SK-N-SH (cell line): ENCODE results near the gene DENND1A. TPM values are rescaled to one million over a fixed set of nuclear protein-coding genes. Genes with fewer than 3 reads are reported as not detected.

ENCODE experiments used
- CTCF ChIA-PET: fragments of 300-600, 350-600 bp; formaldehyde crosslinking; extraction: SDS; loops from one replicate; lab custom pipeline; 2021; lab: Yijun Ruan, JAX
- POLR2A ChIA-PET: fragments of 350-600 bp; sonication (Branson Sonifier 250); formaldehyde crosslinking; extraction: SDS; loops from one replicate; lab custom pipeline; 2020; ENCODE audit warnings: antibody characterized with exemption, inconsistent platforms; lab: Yijun Ruan, JAX
- DNase-seq: peaks from one replicate; pipeline ENCODE4 v3.0.0; 2012
- H2AFZ ChIP-seq: fragments of 200-600 bp; sonication (generic); 2 replicates; pipeline ENCODE4 v1.8.1; 2016; ENCODE audit warnings: antibody characterized with exemption, mild to moderate bottlenecking, low read depth
- H3F3A ChIP-seq: fragments of 200-600 bp; sonication (generic); replicated peaks from 2 replicates; pipeline ENCODE3; 2016; ENCODE audit warnings: antibody characterized with exemption, mild to moderate bottlenecking; ENCODE audit not compliant: insufficient read depth
- H3K27ac ChIP-seq, 2 experiments: fragments of 200-500 bp in 1 of 2; fragments of 200-600 bp in 1 of 2; sonication (Bioruptor generic) in 1 of 2; sonication (generic), shearing (Covaris generic) in 1 of 2; 2 replicates each; pipeline versions ENCODE4 v1.5.1 to v1.6.1; 2014 to 2016; ENCODE audit warnings: low read depth in 2 of 2, inconsistent platforms in 1 of 2, low read length in 1 of 2, mild to moderate bottlenecking in 1 of 2, mixed read lengths in 1 of 2
- H3K27me3 ChIP-seq: fragments of 200-600 bp; sonication (generic), shearing (Covaris generic); 2 replicates; pipeline ENCODE4 v1.6.1; 2016; ENCODE audit warnings: mixed run types; ENCODE audit not compliant: insufficient read depth
- H3K36me3 ChIP-seq, 2 experiments: fragments of 200-500 bp in 1 of 2; fragments of 200-600 bp in 1 of 2; sonication (Bioruptor generic) in 1 of 2; sonication (generic) in 1 of 2; replicated peaks in 1 of 2; 2 replicates each; pipeline versions ENCODE3 to v1.5.1; 2014 to 2016; ENCODE audit warnings: low read length in 1 of 2, mild to moderate bottlenecking in 1 of 2; ENCODE audit not compliant: insufficient read depth in 2 of 2, control insufficient read depth in 1 of 2
- H3K4me1 ChIP-seq, 2 experiments: fragments of 200-500 bp in 1 of 2; fragments of 200-600 bp in 1 of 2; sonication (Bioruptor generic) in 1 of 2; sonication (generic), shearing (Covaris generic) in 1 of 2; 2 replicates each; pipeline versions ENCODE4 v1.5.1 to v1.6.1; 2014 to 2016; ENCODE audit warnings: low read depth in 1 of 2, low read length in 1 of 2, mixed run types in 1 of 2; ENCODE audit not compliant: insufficient read depth in 2 of 2, control insufficient read depth in 1 of 2
- H3K4me2 ChIP-seq: fragments of 200-600 bp; sonication (generic), shearing (Covaris generic); 2 replicates; pipeline ENCODE4 v1.6.1; 2017; ENCODE audit warnings: mixed run types
- H3K4me3 ChIP-seq, 2 experiments: fragments of 200-500 bp in 1 of 2; fragments of 200-600 bp in 1 of 2; sonication (Bioruptor generic) in 1 of 2; sonication (generic), shearing (Covaris generic) in 1 of 2; 2 replicates each; pipeline versions ENCODE4 v1.5.1 to v1.8.1; 2014 to 2016; ENCODE audit warnings: low read depth in 2 of 2, inconsistent platforms in 1 of 2, low read length in 1 of 2, mild to moderate bottlenecking in 1 of 2, mixed read lengths in 1 of 2, moderate library complexity in 1 of 2
- H3K79me2 ChIP-seq: fragments of 200-600 bp; sonication (generic); 2 replicates; pipeline ENCODE4 v1.8.1; 2017; ENCODE audit warnings: mild to moderate bottlenecking; ENCODE audit not compliant: insufficient read depth
- H3K9ac ChIP-seq: fragments of 200-600 bp; sonication (generic); 2 replicates; pipeline ENCODE4 v1.6.1; 2017; ENCODE audit warnings: mixed run types
- H3K9me2 ChIP-seq: fragments of 200-600 bp; sonication (generic); 2 replicates; pipeline ENCODE4 v1.6.1; 2017; ENCODE audit warnings: mixed run types
- H3K9me3 ChIP-seq: fragments of 200-600 bp; sonication (generic); 2 replicates; pipeline ENCODE4 v1.6.1; 2017; ENCODE audit warnings: mixed run types, mild to moderate bottlenecking, moderate library complexity
- H4K20me1 ChIP-seq: fragments of 200-600 bp; sonication (generic); 2 replicates; pipeline ENCODE4 v1.6.1; 2017; ENCODE audit warnings: mild to moderate bottlenecking, mixed run types; ENCODE audit not compliant: insufficient read depth
- EZH2phosphoT487 ChIP-seq: fragments of 200-600 bp; sonication (generic); IDR thresholded peaks from 2 replicates; pipeline ENCODE4 v1.6.1; 2017; ENCODE audit warnings: low read depth, mixed run types, mild to moderate bottlenecking, antibody characterized with exemption, moderate library complexity, borderline replicate concordance
- FOSL2 ChIP-seq: IDR thresholded peaks from 2 replicates; pipeline ENCODE4 v1.4.0; 2012; ENCODE audit warnings: low read depth, mild to moderate bottlenecking, moderate library complexity, borderline replicate concordance
- FOXJ3 ChIP-seq: sonication (generic); formaldehyde crosslinking; IDR thresholded peaks from 2 replicates; pipeline ENCODE4 v1.5.1; 2020; ENCODE audit warnings: mild to moderate bottlenecking, missing genetic modification reagents
- FOXM1 ChIP-seq: IDR thresholded peaks from 2 replicates; pipeline ENCODE4 v1.4.0; 2012; ENCODE audit warnings: low read depth, mild to moderate bottlenecking
- GABPA ChIP-seq: IDR thresholded peaks from 2 replicates; pipeline ENCODE4 v1.4.0; 2012; ENCODE audit warnings: low read depth, mild to moderate bottlenecking
- GATA2 ChIP-seq: sonication (generic); formaldehyde crosslinking; IDR thresholded peaks from 2 replicates; pipeline ENCODE4 v1.5.0; 2020; ENCODE audit warnings: mild to moderate bottlenecking, missing genetic modification reagents
- JUND ChIP-seq: IDR thresholded peaks from 2 replicates; pipeline ENCODE4 v1.4.0; 2012
- MXI1 ChIP-seq: IDR thresholded peaks from 2 replicates; pipeline ENCODE4 v1.6.1; 2012; ENCODE audit warnings: mild to moderate bottlenecking, low read depth, low read length, improper control_type of control experiment
- NFIC ChIP-seq: IDR thresholded peaks from 2 replicates; pipeline ENCODE4 v1.4.0; 2012; ENCODE audit warnings: borderline replicate concordance
- NRF1 ChIP-seq: IDR thresholded peaks from 2 replicates; pipeline ENCODE4 v1.6.1; 2012; ENCODE audit warnings: low read depth, mild to moderate bottlenecking, low read length
- POLR2AphosphoS5 ChIP-seq: IDR thresholded peaks from 2 replicates; pipeline ENCODE4 v1.6.1; 2012; ENCODE audit warnings: low read depth, low read length
- REST ChIP-seq: IDR thresholded peaks from 2 replicates; pipeline ENCODE4 v1.6.1; 2012; ENCODE audit warnings: mild to moderate bottlenecking, low read depth, low read length, moderate library complexity
- SIN3A ChIP-seq: IDR thresholded peaks from 2 replicates; pipeline ENCODE4 v1.6.1; 2012; ENCODE audit warnings: low read depth, mild to moderate bottlenecking, low read length, moderate library complexity, borderline replicate concordance
- TCF12 ChIP-seq: IDR thresholded peaks from 2 replicates; pipeline ENCODE4 v1.4.0; 2012
- USF2 ChIP-seq: fragments of 150-350 bp; IDR thresholded peaks from 2 replicates; pipeline ENCODE4 v1.6.1; 2017; ENCODE audit warnings: antibody characterized with exemption, low read length, low read depth, borderline replicate concordance
- ZBTB33 ChIP-seq: IDR thresholded peaks from 2 replicates; pipeline ENCODE4 v1.4.0; 2012; ENCODE audit warnings: low read depth, borderline replicate concordance
- WGBS: methylation state at CpG from one replicate; pipeline ENCODE4 v1.1.6; 2017; ENCODE audit warnings: low lambda C conversion rate; 5-methylcytosine and 5-hydroxymethylcytosine counted together
- polyA plus RNA-seq, 3 experiments: library from polyadenylated mRNA; depleted of rRNA; stranded (reverse); fragments of >200 nt; gene quantifications; 2 replicates each; pipeline ENCODE4 v1.2.3, GENCODE V29; 2012
- TF ChIP-seq, protein P1 (sequence below): fragments of 150-350 bp; IDR thresholded peaks from 2 replicates; pipeline ENCODE4 v1.6.1; 2016; ENCODE audit warnings: mild to moderate bottlenecking, low read depth, low read length
- TF ChIP-seq, protein P2 (sequence below): IDR thresholded peaks from 2 replicates; pipeline ENCODE4 v1.4.0; 2012; ENCODE audit warnings: low read depth, borderline replicate concordance
- TF ChIP-seq, protein P3 (sequence below): IDR thresholded peaks from 2 replicates; pipeline ENCODE4 v1.4.0; 2012; ENCODE audit warnings: low read depth
- TF ChIP-seq, protein P4 (sequence below): fragments of 200-600 bp; sonication (generic); IDR thresholded peaks from 2 replicates; pipeline ENCODE4 v1.6.1; 2017; ENCODE audit warnings: antibody characterized with exemption, mild to moderate bottlenecking, moderate library complexity

DENND1A gene
- polyA plus RNA-seq, 1 of the 3 experiments (the other 2 are of a cell fraction), result 25.4 TPM

- CTCF ChIA-PET, result interaction anchor here (1.4 kb wide), 1 partner anchor 73 kb away, joined by 3 read pairs; no protein-coding TSS in a partner anchor
- no peak for DNase-seq
- TF ChIP-seq, protein P1, sequence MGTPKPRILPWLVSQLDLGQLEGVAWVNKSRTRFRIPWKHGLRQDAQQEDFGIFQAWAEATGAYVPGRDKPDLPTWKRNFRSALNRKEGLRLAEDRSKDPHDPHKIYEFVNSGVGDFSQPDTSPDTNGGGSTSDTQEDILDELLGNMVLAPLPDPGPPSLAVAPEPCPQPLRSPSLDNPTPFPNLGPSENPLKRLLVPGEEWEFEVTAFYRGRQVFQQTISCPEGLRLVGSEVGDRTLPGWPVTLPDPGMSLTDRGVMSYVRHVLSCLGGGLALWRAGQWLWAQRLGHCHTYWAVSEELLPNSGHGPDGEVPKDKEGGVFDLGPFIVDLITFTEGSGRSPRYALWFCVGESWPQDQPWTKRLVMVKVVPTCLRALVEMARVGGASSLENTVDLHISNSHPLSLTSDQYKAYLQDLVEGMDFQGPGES, result no peak
- TF ChIP-seq TCF12 (no peak), POLR2AphosphoS5 (no peak), REST (no peak), GABPA (no peak), GATA2 (CRISPR knock-in tag) (no peak), FOSL2 (no peak), ZBTB33 (no peak), NRF1 (no peak), EZH2phosphoT487 (no peak), FOXM1 (no peak), FOXJ3 (CRISPR knock-in tag) (no peak), NFIC (no peak), USF2 (no peak), SIN3A (no peak), MXI1 (no peak), JUND (no peak)
- TF ChIP-seq, protein P2, sequence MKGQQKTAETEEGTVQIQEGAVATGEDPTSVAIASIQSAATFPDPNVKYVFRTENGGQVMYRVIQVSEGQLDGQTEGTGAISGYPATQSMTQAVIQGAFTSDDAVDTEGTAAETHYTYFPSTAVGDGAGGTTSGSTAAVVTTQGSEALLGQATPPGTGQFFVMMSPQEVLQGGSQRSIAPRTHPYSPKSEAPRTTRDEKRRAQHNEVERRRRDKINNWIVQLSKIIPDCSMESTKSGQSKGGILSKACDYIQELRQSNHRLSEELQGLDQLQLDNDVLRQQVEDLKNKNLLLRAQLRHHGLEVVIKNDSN, result no peak
- TF ChIP-seq, protein P3, sequence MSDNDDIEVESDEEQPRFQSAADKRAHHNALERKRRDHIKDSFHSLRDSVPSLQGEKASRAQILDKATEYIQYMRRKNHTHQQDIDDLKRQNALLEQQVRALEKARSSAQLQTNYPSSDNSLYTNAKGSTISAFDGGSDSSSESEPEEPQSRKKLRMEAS, result no peak
- TF ChIP-seq, protein P4, sequence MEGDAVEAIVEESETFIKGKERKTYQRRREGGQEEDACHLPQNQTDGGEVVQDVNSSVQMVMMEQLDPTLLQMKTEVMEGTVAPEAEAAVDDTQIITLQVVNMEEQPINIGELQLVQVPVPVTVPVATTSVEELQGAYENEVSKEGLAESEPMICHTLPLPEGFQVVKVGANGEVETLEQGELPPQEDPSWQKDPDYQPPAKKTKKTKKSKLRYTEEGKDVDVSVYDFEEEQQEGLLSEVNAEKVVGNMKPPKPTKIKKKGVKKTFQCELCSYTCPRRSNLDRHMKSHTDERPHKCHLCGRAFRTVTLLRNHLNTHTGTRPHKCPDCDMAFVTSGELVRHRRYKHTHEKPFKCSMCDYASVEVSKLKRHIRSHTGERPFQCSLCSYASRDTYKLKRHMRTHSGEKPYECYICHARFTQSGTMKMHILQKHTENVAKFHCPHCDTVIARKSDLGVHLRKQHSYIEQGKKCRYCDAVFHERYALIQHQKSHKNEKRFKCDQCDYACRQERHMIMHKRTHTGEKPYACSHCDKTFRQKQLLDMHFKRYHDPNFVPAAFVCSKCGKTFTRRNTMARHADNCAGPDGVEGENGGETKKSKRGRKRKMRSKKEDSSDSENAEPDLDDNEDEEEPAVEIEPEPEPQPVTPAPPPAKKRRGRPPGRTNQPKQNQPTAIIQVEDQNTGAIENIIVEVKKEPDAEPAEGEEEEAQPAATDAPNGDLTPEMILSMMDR, result no peak
- 95% methylated on average over 8 of the region's 8 CpGs for WGBS
- POLR2A ChIA-PET, result no interaction called here
- Histone ChIP-seq H3K27me3 (no peaks in the 10 kb centered on the region), H3K4me2 (no peak overlapping the region), H3K36me3 (no peaks in the 10 kb centered on the region), H3K9me3 (no peaks in the 10 kb centered on the region), H2AFZ (no peak overlapping the region), H3K4me3 (no peak overlapping the region), H3K4me1 (peaks cover 0 to 3% of the 10 kb centered on the region in 2 experiments; a peak in 2 of 4 replicates), H3K9me2 (no peaks in the 10 kb centered on the region), H3F3A (no peaks in the 10 kb centered on the region), H3K9ac (no peak overlapping the region), H3K27ac (no peak overlapping the region), H4K20me1 (no peaks in the 10 kb centered on the region), H3K79me2 (no peaks in the 10 kb centered on the region)
Observed at GRCh38 chr9:123616707-123617106, 313.2 kb downstream of the DENND1A start.
